ENCODE results near the gene FKBP5.

FKBP5 gene

DNA sequence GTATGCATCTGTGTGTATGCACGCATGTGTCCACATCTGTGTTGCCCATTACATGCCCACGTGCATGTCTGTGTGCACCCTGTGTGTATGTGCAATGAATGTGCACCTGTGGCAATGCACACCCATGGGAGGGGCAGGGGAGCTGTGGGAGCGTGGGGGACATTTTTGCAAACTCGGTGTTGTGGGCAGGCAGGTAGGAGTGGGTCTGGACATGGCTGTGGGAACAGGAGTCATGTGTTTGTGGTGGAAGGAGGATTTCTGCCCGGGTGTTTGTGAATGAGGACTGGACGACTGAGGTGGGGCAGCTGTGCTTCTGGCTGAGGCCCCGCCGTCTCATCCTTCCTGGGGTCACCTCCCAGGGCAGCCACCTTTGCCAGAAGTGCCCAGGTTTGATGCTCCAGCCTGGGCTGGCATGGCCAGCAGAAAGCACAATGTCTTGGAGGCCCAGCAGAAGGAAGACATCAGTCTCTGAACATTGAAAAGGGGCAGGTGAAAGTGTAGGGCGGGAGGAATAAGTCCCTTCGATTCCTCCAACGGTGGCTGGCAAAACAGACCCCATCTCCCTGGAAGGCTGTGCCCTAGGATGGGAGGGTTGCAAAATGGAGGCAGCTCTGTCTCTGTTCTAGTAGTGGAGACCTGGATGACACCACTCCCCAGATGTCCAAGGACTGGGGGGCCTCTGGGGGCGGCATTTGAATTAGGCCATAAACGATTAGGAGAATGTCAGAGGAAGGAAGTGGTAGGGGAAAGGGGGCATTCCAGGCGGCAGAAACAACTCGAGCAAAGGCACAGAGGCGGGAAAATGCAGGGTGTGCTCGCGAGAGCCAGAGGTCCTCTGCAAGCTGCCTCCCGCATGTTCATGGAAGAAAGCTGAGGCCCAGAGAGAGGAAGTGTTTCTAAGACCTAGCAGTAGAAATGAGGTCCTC is 29.0 kb upstream of the FKBP5 start:
- no peak for DNase-seq (ENCODE audit: low read depth, low spot score)
- TF ChIP-seq, protein P1, sequence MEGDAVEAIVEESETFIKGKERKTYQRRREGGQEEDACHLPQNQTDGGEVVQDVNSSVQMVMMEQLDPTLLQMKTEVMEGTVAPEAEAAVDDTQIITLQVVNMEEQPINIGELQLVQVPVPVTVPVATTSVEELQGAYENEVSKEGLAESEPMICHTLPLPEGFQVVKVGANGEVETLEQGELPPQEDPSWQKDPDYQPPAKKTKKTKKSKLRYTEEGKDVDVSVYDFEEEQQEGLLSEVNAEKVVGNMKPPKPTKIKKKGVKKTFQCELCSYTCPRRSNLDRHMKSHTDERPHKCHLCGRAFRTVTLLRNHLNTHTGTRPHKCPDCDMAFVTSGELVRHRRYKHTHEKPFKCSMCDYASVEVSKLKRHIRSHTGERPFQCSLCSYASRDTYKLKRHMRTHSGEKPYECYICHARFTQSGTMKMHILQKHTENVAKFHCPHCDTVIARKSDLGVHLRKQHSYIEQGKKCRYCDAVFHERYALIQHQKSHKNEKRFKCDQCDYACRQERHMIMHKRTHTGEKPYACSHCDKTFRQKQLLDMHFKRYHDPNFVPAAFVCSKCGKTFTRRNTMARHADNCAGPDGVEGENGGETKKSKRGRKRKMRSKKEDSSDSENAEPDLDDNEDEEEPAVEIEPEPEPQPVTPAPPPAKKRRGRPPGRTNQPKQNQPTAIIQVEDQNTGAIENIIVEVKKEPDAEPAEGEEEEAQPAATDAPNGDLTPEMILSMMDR (IDR thresholded peaks at IDR 0.05; ENCODE audit: low read depth, low read length): no peak
- H3K4me3 ChIP-seq (ENCODE audit: low read depth, low read length): no peak overlapping the region
- in situ Hi-C loops (cut with HindIII; ENCODE audit: low sequenced_read_pairs): no loop called here

- in situ Hi-C loops (cut with HindIII; ENCODE audit: low sequenced_read_pairs): no loop called here
- no peak for DNase-seq (ENCODE audit: low read depth, low spot score)
- H3K4me3 ChIP-seq (ENCODE audit: low read depth, low read length): no peak overlapping the region
- TF ChIP-seq, protein P1 (IDR thresholded peaks at IDR 0.05; ENCODE audit: low read depth, low read length): no peak
Measured at GRCh38 chr6:35716798-35717197, 28.1 kb upstream of the FKBP5 start.

GRCh38 chr6:35713006-35713767 is 24.5 kb upstream of the FKBP5 start:
- in situ Hi-C loops (cut with HindIII; ENCODE audit: low sequenced_read_pairs): no loop called here

DNA sequence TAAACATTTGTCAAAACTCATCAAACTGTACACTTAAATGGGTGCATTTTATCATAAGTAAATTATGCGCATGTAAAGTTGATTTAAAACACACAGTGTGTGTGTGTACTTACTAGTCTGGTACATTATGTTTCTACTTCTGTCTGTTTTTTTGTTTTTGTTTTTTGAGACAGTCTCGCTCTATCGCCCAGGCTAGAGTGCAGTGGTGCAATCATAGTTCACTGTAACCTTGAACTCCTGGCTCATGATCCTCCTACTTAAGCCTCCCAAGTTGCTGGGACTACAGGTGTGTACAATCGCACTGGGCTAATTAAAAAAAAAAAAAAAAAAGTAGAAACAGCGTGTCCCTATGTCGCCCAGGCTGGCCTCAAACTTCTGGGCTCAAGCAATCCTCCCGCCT is 23.0 kb upstream of the FKBP5 start:
- DNase-seq (ENCODE audit: low read depth, low spot score): no peak
- TF ChIP-seq, protein P1 (IDR thresholded peaks at IDR 0.05; ENCODE audit: low read depth, low read length): no peak
- in situ Hi-C loops (cut with HindIII; ENCODE audit: low sequenced_read_pairs): no loop called here
- H3K4me3 ChIP-seq (ENCODE audit: low read depth, low read length): no peak overlapping the region

More at GRCh38 chr6:35713006-35713767, 24.5 kb upstream of the FKBP5 start:
- DNase-seq (ENCODE audit: low read depth, low spot score): no peak
- TF ChIP-seq, protein P1 (IDR thresholded peaks at IDR 0.05; ENCODE audit: low read depth, low read length): no peak
- no peak overlapping the region for H3K4me3 ChIP-seq (ENCODE audit: low read depth, low read length)

GRCh38 chr6:35710241-35710847 is 21.6 kb upstream of the FKBP5 start:
- H3K4me3 ChIP-seq (ENCODE audit: low read depth, low read length): no peak overlapping the region
- TF ChIP-seq, protein P1 (IDR thresholded peaks at IDR 0.05; ENCODE audit: low read depth, low read length): no peak
- DNase-seq (ENCODE audit: low read depth, low spot score): peak; percentile 12
- in situ Hi-C loops (cut with HindIII; ENCODE audit: low sequenced_read_pairs): no loop called here

GRCh38 chr6:35708585-35708984 is 19.9 kb upstream of the FKBP5 start:
- in situ Hi-C loops (cut with HindIII; ENCODE audit: low sequenced_read_pairs): no loop called here
- DNase-seq (ENCODE audit: low read depth, low spot score): no peak
- no peak overlapping the region for H3K4me3 ChIP-seq (ENCODE audit: low read depth, low read length)
- TF ChIP-seq, protein P1 (IDR thresholded peaks at IDR 0.05; ENCODE audit: low read depth, low read length): no peak

All from astrocyte of the spinal cord (primary cell).